Measurements from ENCODE around the gene SNX19.

The SNX19 gene

GRCh38 chr11:130839981-130840666, 76.2 kb downstream of the SNX19 start:
- no peak for DNase-seq

- DNase-seq = no peak
Measured at GRCh38 chr11:130837194-130837593, 79.1 kb downstream of the SNX19 start.

- no peak for DNase-seq
Measured at GRCh38 chr11:130834886-130835285, 81.4 kb downstream of the SNX19 start.

- DNase-seq = no peak
Measured at GRCh38 chr11:130832566-130833425, 83.5 kb downstream of the SNX19 start.

GRCh38 chr11:130831976-130832375, 84.3 kb downstream of the SNX19 start:
- no peak for DNase-seq

GRCh38 chr11:130831506-130831905, 84.8 kb downstream of the SNX19 start:
- no peak for DNase-seq

GRCh38 chr11:130830566-130830965, 85.7 kb downstream of the SNX19 start:
- DNase-seq = no peak

GRCh38 chr11:130829920-130830511, 86.3 kb downstream of the SNX19 start:
- no peak for DNase-seq

GRCh38 chr11:130828741-130829140, 87.5 kb downstream of the SNX19 start:
- no peak for DNase-seq

- no peak for DNase-seq
Measured at GRCh38 chr11:130827451-130828377, 88.6 kb downstream of the SNX19 start.

GRCh38 chr11:130826572-130826971, 89.7 kb downstream of the SNX19 start:
- no peak for DNase-seq

GRCh38 chr11:130825983-130826382, 90.3 kb downstream of the SNX19 start:
- DNase-seq = no peak

GRCh38 chr11:130825561-130825960, 90.7 kb downstream of the SNX19 start:
- DNase-seq = no peak
